ENCODE results near the gene SPAG9. TPM values are rescaled to one million over a fixed set of nuclear protein-coding genes. Genes with fewer than 3 reads are reported as not detected.
A peak's percentile ranks its signal among the peaks of the same experiment; 100 is the strongest.

Gene SPAG9
- total RNA-seq, 2 donors from 2014 or later = 77.0 to 85.8 TPM

GRCh38 chr17:51006601-51007000, 114.1 kb downstream of the SPAG9 start:
- no peaks in the 10 kb centered on the region for H3K27me3 Mint-ChIP-seq
- no peak for ATAC-seq
- H3K4me1 Mint-ChIP-seq = peaks cover 10% of the 10 kb centered on the region
- no peak for DNase-seq
- no peaks in the 10 kb centered on the region for H3K9me3 ChIP-seq (ENCODE audit: control insufficient read depth, low read length, poor library complexity, severe bottlenecking)
- H3K4me3 Mint-ChIP-seq = no peak overlapping the region
- peaks cover 8% of the 10 kb centered on the region for H3K36me3 Mint-ChIP-seq (ENCODE audit: low read depth)
- peak overlapping the region; percentile 86 for H3K27ac Mint-ChIP-seq

- no peaks in the 10 kb centered on the region for H3K9me3 ChIP-seq (ENCODE audit: control insufficient read depth, low read length, poor library complexity, severe bottlenecking)
- peaks cover 12% of the 10 kb centered on the region for H3K4me1 Mint-ChIP-seq
- H3K4me3 Mint-ChIP-seq = no peak overlapping the region
- DNase-seq (no peak), ATAC-seq (no peak)
- H3K27me3 Mint-ChIP-seq = no peaks in the 10 kb centered on the region
- H3K36me3 Mint-ChIP-seq (ENCODE audit: low read depth) = peaks cover 8% of the 10 kb centered on the region
- peak overlapping the region; percentile 86 for H3K27ac Mint-ChIP-seq
Measured at GRCh38 chr17:51005768-51006167, 114.9 kb downstream of the SPAG9 start.

GRCh38 chr17:51004249-51004648, 116.4 kb downstream of the SPAG9 start:
- Mint-ChIP-seq H3K36me3 (ENCODE audit: low read depth) (peaks cover 8% of the 10 kb centered on the region), H3K4me1 (peaks cover 8% of the 10 kb centered on the region), H3K4me3 (no peak overlapping the region), H3K27ac (no peak overlapping the region), H3K27me3 (no peaks in the 10 kb centered on the region)
- DNase-seq (no peak), ATAC-seq (no peak)
- no peaks in the 10 kb centered on the region for H3K9me3 ChIP-seq (ENCODE audit: control insufficient read depth, low read length, poor library complexity, severe bottlenecking)

GRCh38 chr17:51000835-51001638, 119.6 kb downstream of the SPAG9 start:
- H3K27me3 Mint-ChIP-seq = no peaks in the 10 kb centered on the region

GRCh38 chr17:50995668-50996067, 125.0 kb downstream of the SPAG9 start:
- no peak overlapping the region for H3K27ac Mint-ChIP-seq
- no peaks in the 10 kb centered on the region for H3K27me3 Mint-ChIP-seq
- H3K36me3 Mint-ChIP-seq (ENCODE audit: low read depth) = peaks cover 7% of the 10 kb centered on the region

More at GRCh38 chr17:51000835-51001638, 119.6 kb downstream of the SPAG9 start:
- Mint-ChIP-seq H3K36me3 (ENCODE audit: low read depth) (peaks cover 6% of the 10 kb centered on the region), H3K4me1 (peaks cover 4% of the 10 kb centered on the region), H3K27ac (peak overlapping the region; percentile 45), H3K4me3 (no peak overlapping the region)
- no peaks in the 10 kb centered on the region for H3K9me3 ChIP-seq (ENCODE audit: control insufficient read depth, low read length, poor library complexity, severe bottlenecking)
- DNase-seq = no peak
- ATAC-seq = peak; percentile 81

GRCh38 chr17:50993544-50993943, 127.1 kb downstream of the SPAG9 start:
- Mint-ChIP-seq H3K4me1 (no peaks in the 10 kb centered on the region), H3K27ac (no peak overlapping the region), H3K4me3 (no peak overlapping the region), H3K27me3 (no peaks in the 10 kb centered on the region), H3K36me3 (ENCODE audit: low read depth) (peaks cover 9% of the 10 kb centered on the region)
- ATAC-seq (no peak), DNase-seq (no peak)
- H3K9me3 ChIP-seq (ENCODE audit: control insufficient read depth, low read length, poor library complexity, severe bottlenecking) = no peaks in the 10 kb centered on the region

More at GRCh38 chr17:50995668-50996067, 125.0 kb downstream of the SPAG9 start:
- ATAC-seq = no peak
- Mint-ChIP-seq H3K4me1 (no peaks in the 10 kb centered on the region), H3K4me3 (no peak overlapping the region)
- H3K9me3 ChIP-seq (ENCODE audit: control insufficient read depth, low read length, poor library complexity, severe bottlenecking) = no peaks in the 10 kb centered on the region
- no peak for DNase-seq

GRCh38 chr17:50989149-50989548, 131.5 kb downstream of the SPAG9 start:
- Mint-ChIP-seq H3K4me3 (no peak overlapping the region), H3K36me3 (ENCODE audit: low read depth) (peaks cover 8% of the 10 kb centered on the region), H3K27ac (no peak overlapping the region), H3K27me3 (no peaks in the 10 kb centered on the region), H3K4me1 (peaks cover 7% of the 10 kb centered on the region)
- DNase-seq (no peak), ATAC-seq (no peak)
- H3K9me3 ChIP-seq (ENCODE audit: control insufficient read depth, low read length, poor library complexity, severe bottlenecking) = no peaks in the 10 kb centered on the region

GRCh38 chr17:50988427-50988826, 132.2 kb downstream of the SPAG9 start:
- Mint-ChIP-seq H3K36me3 (ENCODE audit: low read depth) (peaks cover 7% of the 10 kb centered on the region), H3K4me3 (no peak overlapping the region), H3K4me1 (peaks cover 7% of the 10 kb centered on the region), H3K27me3 (no peaks in the 10 kb centered on the region), H3K27ac (no peak overlapping the region)
- DNase-seq = no peak
- ATAC-seq = no peak
- no peaks in the 10 kb centered on the region for H3K9me3 ChIP-seq (ENCODE audit: control insufficient read depth, low read length, poor library complexity, severe bottlenecking)

- H3K9me3 ChIP-seq (ENCODE audit: control insufficient read depth, low read length, poor library complexity, severe bottlenecking) = no peaks in the 10 kb centered on the region
- no peak for ATAC-seq
- no peak overlapping the region for H3K4me3 Mint-ChIP-seq
- H3K4me1 Mint-ChIP-seq = peaks cover 7% of the 10 kb centered on the region
- H3K27me3 Mint-ChIP-seq = no peaks in the 10 kb centered on the region
- no peak for DNase-seq
- H3K27ac Mint-ChIP-seq = no peak overlapping the region
- peaks cover 5% of the 10 kb centered on the region for H3K36me3 Mint-ChIP-seq (ENCODE audit: low read depth)
Measured at GRCh38 chr17:50986989-50987660, 133.5 kb downstream of the SPAG9 start.

GRCh38 chr17:50981279-50981678, 139.4 kb downstream of the SPAG9 start:
- ATAC-seq (no peak), DNase-seq (no peak)
- Mint-ChIP-seq H3K27me3 (no peaks in the 10 kb centered on the region), H3K36me3 (ENCODE audit: low read depth) (peaks cover 14% of the 10 kb centered on the region), H3K4me1 (peaks cover 18% of the 10 kb centered on the region), H3K27ac (no peak overlapping the region), H3K4me3 (no peak overlapping the region)
- H3K9me3 ChIP-seq (ENCODE audit: control insufficient read depth, low read length, poor library complexity, severe bottlenecking) = no peaks in the 10 kb centered on the region

GRCh38 chr17:50979524-50979927, 141.1 kb downstream of the SPAG9 start:
- Mint-ChIP-seq H3K27me3 (no peaks in the 10 kb centered on the region), H3K4me3 (no peak overlapping the region), H3K36me3 (ENCODE audit: low read depth) (peaks cover 17% of the 10 kb centered on the region), H3K4me1 (peaks cover 13% of the 10 kb centered on the region), H3K27ac (peak overlapping the region; percentile 63)
- no peak for ATAC-seq
- DNase-seq = no peak
- H3K9me3 ChIP-seq (ENCODE audit: control insufficient read depth, low read length, poor library complexity, severe bottlenecking) = no peaks in the 10 kb centered on the region

- DNase-seq = no peak
- no peaks in the 10 kb centered on the region for H3K27me3 Mint-ChIP-seq
- H3K4me1 Mint-ChIP-seq = peaks cover 13% of the 10 kb centered on the region
- H3K27ac Mint-ChIP-seq = peak overlapping the region; percentile 83
- ATAC-seq = no peak
- H3K4me3 Mint-ChIP-seq = no peak overlapping the region
- peaks cover 17% of the 10 kb centered on the region for H3K36me3 Mint-ChIP-seq (ENCODE audit: low read depth)
- no peaks in the 10 kb centered on the region for H3K9me3 ChIP-seq (ENCODE audit: control insufficient read depth, low read length, poor library complexity, severe bottlenecking)
Measured at GRCh38 chr17:50977487-50978159, 143.0 kb downstream of the SPAG9 start.

GRCh38 chr17:50976951-50977472, 143.7 kb downstream of the SPAG9 start:
- Mint-ChIP-seq H3K27me3 (no peaks in the 10 kb centered on the region), H3K4me3 (peak overlapping the region; percentile 43), H3K27ac (peak overlapping the region; percentile 83), H3K36me3 (ENCODE audit: low read depth) (peaks cover 17% of the 10 kb centered on the region), H3K4me1 (peaks cover 13% of the 10 kb centered on the region)
- DNase-seq (no peak), ATAC-seq (no peak)
- H3K9me3 ChIP-seq (ENCODE audit: control insufficient read depth, low read length, poor library complexity, severe bottlenecking) = no peaks in the 10 kb centered on the region
